Measurements from ENCODE around the gene AURKB. TPM values are rescaled to one million over a fixed set of nuclear protein-coding genes. Genes with fewer than 3 reads are reported as not detected.
A peak's percentile ranks its signal among the peaks of the same experiment; 100 is the strongest.

Gene AURKB
- total and polyA plus RNA-seq, 2 of the 13 experiments (the other 11 are each of a cell fraction or from before 2014, with no cell fraction given) = 29.5 to 75.3 TPM

- TF ChIP-seq DRAP1 (CRISPR knock-in tag; IDR thresholded peaks at IDR 0.05) = peak; percentile 23; the same call in 1 of the 2 replicates
- TF ChIP-seq TBX2 (CRISPR knock-in tag; IDR thresholded peaks at IDR 0.05; ENCODE audit: borderline replicate concordance) = peak; percentile 86
- TF ChIP-seq NR2F6 (IDR thresholded peaks at IDR 0.05) = peak; percentile 97
- peak; percentile 98 for TF ChIP-seq NR2F6 (CRISPR knock-in tag; IDR thresholded peaks at IDR 0.05)
- TF ChIP-seq FOXP1 (IDR thresholded peaks at IDR 0.05) = no peak
- TF ChIP-seq FOXP1 (CRISPR knock-in tag; IDR thresholded peaks at IDR 0.05) = peak; percentile 46; the same call in 1 of the 2 replicates
- peak; percentile 38 for TF ChIP-seq CREM (IDR thresholded peaks at IDR 0.05)
- TF ChIP-seq CREM (CRISPR knock-in tag; IDR thresholded peaks at IDR 0.05) = no peak
- 0 out of 2 replicates have a peak, but pooled peaks have one; percentile 12 for TF ChIP-seq ZNF644 (CRISPR knock-in tag; IDR thresholded peaks at IDR 0.05; ENCODE audit: low read depth)
- peak; percentile 54; the same call in 1 of the 2 replicates for TF ChIP-seq FOXK1 (CRISPR knock-in tag; IDR thresholded peaks at IDR 0.05; ENCODE audit: borderline replicate concordance, low read depth)
- peak; percentile 49; the same call in 1 of the 2 replicates for TF ChIP-seq FOXP4 (CRISPR knock-in tag; IDR thresholded peaks at IDR 0.05)
- TF ChIP-seq ZNF580 (CRISPR knock-in tag; IDR thresholded peaks at IDR 0.05; ENCODE audit: borderline replicate concordance, low read depth) = peak; percentile 85; the same call in 1 of the 2 replicates
- TF ChIP-seq ASH2L (IDR thresholded peaks at IDR 0.05; ENCODE audit: insufficient read length, low read depth, low read length) = peak; percentile 28
- peak; percentile 5; the same call in 1 of the 2 replicates for TF ChIP-seq HHEX (CRISPR knock-in tag; IDR thresholded peaks at IDR 0.05)
- TF ChIP-seq IRF2 (CRISPR knock-in tag; IDR thresholded peaks at IDR 0.05) = 0 out of 2 replicates have a peak, but pooled peaks have one; percentile 57
- TF ChIP-seq FOXO1 (CRISPR knock-in tag; IDR thresholded peaks at IDR 0.05) = peak; percentile 76; the same call in 1 of the 2 replicates
- TF ChIP-seq PAXIP1 (CRISPR knock-in tag; conservative IDR thresholded peaks at IDR 0.05) = peak; percentile 73
- TF ChIP-seq PRDM10 (CRISPR knock-in tag; IDR thresholded peaks at IDR 0.05; ENCODE audit: low read depth) = no peak
- TF ChIP-seq CBX1 (IDR thresholded peaks at IDR 0.05; ENCODE audit: low read depth) = peak; percentile 67
Observed at GRCh38 chr17:8212312-8213180, 2.2 kb upstream of the AURKB start (continued).

All from HepG2 (cell line).